HG02798 (cell line): ENCODE data around the gene TM6SF1.
"Not testable (repeated sequence)": the region's sequence is repeated elsewhere in the genome, so short reads cannot be mapped to it uniquely, and the experiment has no call there.

Experiments used
- ATAC-seq: cut with Tn5 transposase; IDR thresholded peaks from one replicate; pipeline ENCODE4 v1.9.1; 2021; ENCODE audit warnings: mild to moderate bottlenecking; ENCODE audit not compliant: unreplicated experiment, poor library complexity

TM6SF1 gene

DNA sequence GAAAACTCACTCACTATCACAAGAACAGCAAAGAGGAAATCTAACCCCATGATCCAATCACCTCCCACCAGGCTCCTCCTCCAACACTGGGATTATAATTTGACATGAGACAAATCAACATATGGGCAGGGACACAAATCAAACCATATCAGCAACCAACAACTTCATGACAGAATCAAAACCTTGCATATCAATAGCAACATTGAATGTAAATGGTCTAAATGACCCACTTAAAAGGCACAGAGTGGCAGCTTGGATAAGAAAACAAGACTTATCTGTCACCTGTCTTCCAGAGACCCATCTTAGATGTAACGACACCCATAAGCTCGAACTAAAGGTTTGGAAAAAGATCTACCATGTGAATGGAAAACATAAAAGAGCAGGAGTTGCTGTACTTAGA lies 59.4 kb downstream of the TM6SF1 start:
- ATAC-seq, result no peak

DNA sequence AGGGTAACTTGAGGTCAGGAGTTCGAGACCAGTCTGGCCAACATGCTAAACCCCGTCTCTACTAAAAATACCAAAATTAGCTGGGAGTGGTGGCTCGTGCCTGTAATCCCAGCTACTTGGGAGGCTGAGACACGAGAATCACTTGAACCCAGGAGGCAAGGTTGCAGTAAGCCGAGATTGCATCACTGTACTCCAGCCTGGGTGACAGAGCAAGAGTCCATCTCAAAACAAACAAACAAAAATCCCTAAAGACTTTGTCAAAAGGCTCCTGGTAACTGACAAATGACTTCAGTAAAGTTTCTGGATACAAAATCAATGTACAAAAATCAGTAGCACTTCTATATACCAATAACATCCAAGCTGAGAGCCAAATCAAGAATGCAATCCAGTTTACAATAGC lies 62.1 kb downstream of the TM6SF1 start:
- not testable (repeated sequence) for ATAC-seq

DNA sequence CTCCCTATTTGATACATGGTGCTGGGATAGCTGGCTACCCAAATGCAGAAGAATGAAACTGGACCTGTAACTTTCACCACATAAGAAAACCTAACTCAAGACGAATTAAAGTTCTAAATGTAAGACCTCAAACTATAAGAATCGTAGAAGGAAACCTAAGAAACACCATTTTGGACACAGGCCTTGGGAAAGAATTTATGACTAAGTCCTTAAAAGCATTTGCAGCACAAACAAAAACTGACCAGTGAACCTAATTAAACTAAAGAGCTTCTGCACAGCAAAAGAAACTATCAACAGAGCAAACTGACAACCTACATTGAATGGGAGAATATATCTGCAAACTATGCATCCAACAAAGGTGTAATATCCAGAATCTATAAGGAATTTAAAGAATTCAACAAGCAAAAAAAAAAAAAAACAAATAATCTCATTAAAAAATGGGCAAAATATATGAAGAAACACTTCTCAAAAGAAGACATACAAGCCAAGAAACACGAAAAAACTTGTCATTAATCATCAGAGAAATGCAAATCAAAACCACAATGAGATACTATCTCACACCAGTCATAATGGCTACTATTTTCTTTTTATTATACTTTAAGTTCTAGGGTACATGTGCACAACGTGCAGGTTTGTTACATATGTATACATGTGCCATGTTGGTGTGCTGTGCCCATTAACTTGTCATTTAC lies 63.2 kb downstream of the TM6SF1 start:
- ATAC-seq, result no peak

DNA sequence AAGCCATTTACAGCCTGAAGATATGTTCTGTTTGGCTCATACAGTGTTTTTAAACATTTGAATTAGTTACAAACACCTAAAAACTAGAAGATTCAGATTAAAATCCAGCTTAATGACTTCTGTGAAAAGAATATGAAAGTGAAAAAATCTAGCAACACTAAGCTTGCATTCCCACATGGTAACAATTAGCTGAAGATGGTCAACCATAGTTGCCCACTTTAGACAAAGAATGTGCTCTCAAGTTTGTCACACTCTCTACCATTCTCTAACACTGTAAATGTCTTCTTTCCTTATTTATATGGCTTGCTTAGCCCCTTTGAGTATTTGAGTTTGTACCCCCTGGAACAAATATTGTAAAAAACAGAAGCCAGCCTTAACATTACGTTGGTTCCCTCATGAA lies 67.4 kb downstream of the TM6SF1 start:
- ATAC-seq, result no peak

DNA sequence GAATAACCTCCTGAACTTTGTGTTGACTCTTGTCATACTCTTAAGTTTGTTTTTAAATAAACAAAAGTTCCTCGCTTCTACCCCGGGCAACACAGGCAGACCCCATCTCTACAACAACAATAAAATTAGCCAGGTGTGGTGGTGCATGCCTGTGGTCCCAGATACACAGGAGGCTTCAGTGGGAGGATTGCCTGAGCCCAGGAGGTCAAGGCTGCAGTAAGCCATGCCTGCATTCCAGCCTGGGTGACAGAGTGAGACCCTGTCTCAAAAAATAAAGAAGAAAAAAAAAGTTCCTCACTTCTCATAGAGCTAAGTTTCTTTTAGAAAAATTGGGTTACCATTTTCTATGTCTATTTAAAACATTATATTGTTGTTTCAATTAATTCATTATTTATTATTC lies 70.9 kb downstream of the TM6SF1 start:
- ATAC-seq, result no peak

DNA sequence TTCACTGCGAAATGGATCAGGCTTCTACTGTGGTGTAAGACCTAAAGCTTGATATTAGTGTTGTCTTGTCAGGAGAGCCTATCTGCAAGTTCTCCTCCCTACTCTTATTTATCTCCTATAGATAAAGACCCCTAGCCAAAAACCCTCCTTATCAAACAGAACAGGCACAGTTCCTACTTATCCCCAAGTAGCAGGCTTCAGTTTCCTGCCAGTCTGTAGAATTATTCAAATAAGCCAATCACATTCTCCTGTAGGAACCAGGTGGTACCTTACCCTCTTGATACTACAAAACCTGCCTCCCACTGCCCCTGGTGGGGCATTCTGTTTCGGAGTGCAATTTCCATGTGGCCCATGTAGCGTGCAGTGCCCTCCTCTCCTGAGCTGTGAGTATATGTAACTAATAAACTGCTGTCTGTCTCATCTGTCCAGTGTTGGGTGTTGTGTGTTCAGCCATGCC lies 71.5 kb downstream of the TM6SF1 start:
- no peak for ATAC-seq

DNA sequence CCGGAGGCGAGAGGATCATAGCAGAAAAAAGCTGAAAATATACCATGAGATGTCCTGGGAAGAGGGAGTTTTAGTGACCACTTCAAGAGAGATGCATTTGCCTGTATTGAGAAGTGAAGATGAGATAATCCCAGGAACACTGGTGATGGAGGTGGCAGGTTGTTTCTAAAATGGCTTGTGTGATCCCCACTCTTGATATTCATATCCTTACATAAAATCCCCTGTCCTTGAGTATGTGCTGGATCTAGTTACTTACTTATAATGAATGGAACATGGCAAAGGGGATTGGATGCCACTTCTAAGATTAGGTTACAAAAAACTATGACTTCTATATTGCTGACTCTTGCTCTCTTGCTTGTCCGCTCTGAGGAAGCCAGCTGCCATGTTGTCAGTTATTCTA lies 78.1 kb downstream of the TM6SF1 start:
- no peak for ATAC-seq
